CD14-positive monocyte (primary cell): ENCODE data around the gene GALNTL6. TPM values are rescaled to one million over a fixed set of nuclear protein-coding genes. Genes with fewer than 3 reads are reported as not detected.
A peak's percentile ranks its signal among the peaks of the same experiment; 100 is the strongest.

Experiments used
- DNase-seq, 3 donors: peaks; one replicate each; pipeline ENCODE4 v3.0.0-alpha.2; 2011 to 2022
- H2AFZ ChIP-seq: 2 replicates; pipeline ENCODE4 v1.6.0; 2012; ENCODE audit warnings: mild to moderate bottlenecking, low read depth, low read length, inconsistent platforms; ENCODE audit not compliant: insufficient read depth, poor library complexity, severe bottlenecking
- H3K27ac ChIP-seq, 2 donors: 1 replicate in 1 of 2; 2 replicates in 1 of 2; pipeline ENCODE4 v1.5.1; 2012 to 2013; ENCODE audit warnings: low read length in 2 of 2, control low read depth in 1 of 2, inconsistent platforms in 1 of 2, low read depth in 1 of 2, mild to moderate bottlenecking in 1 of 2
- H3K27me3 ChIP-seq, 2 donors: one replicate each; pipeline versions ENCODE4 v1.6.0 to v1.6.1; 2011 to 2013; ENCODE audit warnings: low read length in 2 of 2; ENCODE audit not compliant: control insufficient read depth in 2 of 2, insufficient read depth in 2 of 2
- H3K36me3 ChIP-seq, 2 donors: replicated peaks in 1 of 2; 1 replicate in 1 of 2; 2 replicates in 1 of 2; pipeline versions ENCODE4 v1.5.1 to v1.6.1; 2012 to 2013; ENCODE audit warnings: low read length in 2 of 2, control low read depth in 1 of 2, inconsistent platforms in 1 of 2, mild to moderate bottlenecking in 1 of 2; ENCODE audit not compliant: insufficient read depth in 2 of 2, control insufficient read depth in 1 of 2
- H3K4me1 ChIP-seq, 2 donors: 1 replicate in 1 of 2; 2 replicates in 1 of 2; pipeline versions ENCODE4 v1.5.1 to v1.6.1; 2012 to 2013; ENCODE audit warnings: low read length in 2 of 2, control low read depth in 1 of 2, inconsistent platforms in 1 of 2, mild to moderate bottlenecking in 1 of 2, moderate library complexity in 1 of 2; ENCODE audit not compliant: insufficient read depth in 2 of 2, control insufficient read depth in 1 of 2
- H3K4me2 ChIP-seq: replicated peaks from 2 replicates; pipeline ENCODE3; 2012; ENCODE audit warnings: low read length, moderate library complexity, mild to moderate bottlenecking; ENCODE audit not compliant: poor library complexity, severe bottlenecking; ENCODE audit errors: extremely low read depth
- H3K4me3 ChIP-seq, 3 experiments: fragments of 200-600 bp in 1 of 3; sonication (generic) in 1 of 3; replicated peaks in 1 of 3; 1 replicate in 2 of 3; 2 replicates in 1 of 3; pipeline ENCODE4 v1.5.1; 2011 to 2013; ENCODE audit warnings: low read length in 3 of 3, mild to moderate bottlenecking in 3 of 3, control low read depth in 2 of 3, low read depth in 2 of 3, inconsistent platforms in 1 of 3, moderate library complexity in 1 of 3
- H3K79me2 ChIP-seq: 2 replicates; pipeline ENCODE4 v1.6.0; 2012; ENCODE audit warnings: mild to moderate bottlenecking, control low read depth, inconsistent platforms, low read length, moderate library complexity; ENCODE audit not compliant: insufficient read depth
- H3K9ac ChIP-seq: 2 replicates; pipeline ENCODE4 v1.6.0; 2017; ENCODE audit warnings: low read length, mild to moderate bottlenecking; ENCODE audit not compliant: insufficient read depth, poor library complexity, severe bottlenecking
- H3K9me3 ChIP-seq, 2 donors: replicated peaks in 1 of 2; 1 replicate in 1 of 2; 2 replicates in 1 of 2; pipeline versions ENCODE4 v1.5.1 to v1.6.1; 2012 to 2013; ENCODE audit warnings: low read length in 2 of 2, control low read depth in 1 of 2; ENCODE audit not compliant: control insufficient read depth in 1 of 2, insufficient read depth in 1 of 2
- H4K20me1 ChIP-seq: 2 replicates; pipeline ENCODE4 v1.6.0; 2012; ENCODE audit warnings: mild to moderate bottlenecking, low read length, control low read depth, moderate library complexity; ENCODE audit not compliant: insufficient read depth
- H3K27ac Mint-ChIP-seq, 7 donors: one replicate each; pipeline ENCODE4 v1.8.0; 2020; ENCODE audit warnings: mild to moderate bottlenecking in 7 of 7, mixed read lengths in 7 of 7, moderate library complexity in 6 of 7, inconsistent platforms in 2 of 7
- H3K27me3 Mint-ChIP-seq, 3 donors: one replicate each; pipeline ENCODE4 v1.8.0; 2021 to 2022; ENCODE audit warnings: low read depth in 3 of 3, mild to moderate bottlenecking in 3 of 3, mixed read lengths in 3 of 3, moderate library complexity in 3 of 3, inconsistent platforms in 1 of 3
- H3K36me3 Mint-ChIP-seq, 2 donors: one replicate each; pipeline ENCODE4 v1.8.0; 2020; ENCODE audit warnings: mixed read lengths in 2 of 2, inconsistent platforms in 1 of 2, mild to moderate bottlenecking in 1 of 2
- H3K4me1 Mint-ChIP-seq: one replicate; pipeline ENCODE4 v1.8.0; 2020; ENCODE audit warnings: mild to moderate bottlenecking, mixed read lengths
- H3K4me3 Mint-ChIP-seq, 2 donors: one replicate each; pipeline ENCODE4 v1.8.0; 2020; ENCODE audit warnings: mild to moderate bottlenecking in 2 of 2, mixed read lengths in 2 of 2, moderate library complexity in 1 of 2
- H3K9me3 Mint-ChIP-seq, 7 donors: one replicate each; pipeline ENCODE4 v1.8.0; 2020 to 2022; ENCODE audit warnings: mixed read lengths in 7 of 7, mild to moderate bottlenecking in 6 of 7, moderate library complexity in 6 of 7, inconsistent platforms in 2 of 7
- CTCF ChIP-seq: fragments of 200-600 bp; IDR thresholded peaks from one replicate; pipeline ENCODE4 v1.8.0; 2022; ENCODE audit warnings: antibody characterized with exemption, mild to moderate bottlenecking
- WGBS: methylation state at CpG from one replicate; pipeline ENCODE4 v1.1.5; 2013; ENCODE audit warnings: missing lambda C conversion rate; ENCODE audit not compliant: insufficient coverage; 5-methylcytosine and 5-hydroxymethylcytosine counted together
- intact Hi-C, 2 donors: fragments of 100-400 bp; cut with micrococcal nuclease; formaldehyde crosslinking; loops; one replicate each; pipeline versions ENCODE4 v1.15.0 to v1.15.1; 2023
- polyA plus RNA-seq, 3 donors: library from polyadenylated mRNA; depleted of rRNA in 1 of 3; unstranded in 2 of 3; stranded (reverse) in 1 of 3; fragments of 300-500 nt in 2 of 3; fragments of >200 nt in 1 of 3; fragmentation: Illumina TruSeq in 2 of 3; gene quantifications; 1 replicate in 2 of 3; 2 replicates in 1 of 3; pipeline ENCODE4 v1.2.3, GENCODE V29; 2012 to 2021

GALNTL6 gene
- polyA plus RNA-seq, 3 donors, result 0.05 TPM; not detected in 2

DNA sequence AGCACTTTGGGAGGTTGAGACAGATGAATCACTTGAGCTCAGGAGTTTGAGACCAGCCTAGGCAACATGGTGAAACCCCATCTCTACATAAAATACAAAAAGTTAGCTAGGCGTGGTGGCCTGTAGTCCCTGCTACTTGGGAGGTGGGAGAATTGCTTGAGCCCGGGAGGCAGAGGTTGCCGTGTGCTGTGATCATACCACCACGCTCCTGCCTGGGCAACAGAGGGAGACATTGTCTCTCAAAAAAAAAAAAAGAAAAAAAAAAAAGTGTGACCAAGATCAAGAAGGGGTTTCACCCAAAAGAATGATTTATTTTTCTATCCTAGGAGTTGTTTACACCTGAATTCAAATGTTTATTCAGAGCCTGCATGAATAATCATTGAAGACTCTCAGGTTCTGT, 783.0 kb downstream of the GALNTL6 start:
- no peaks in the 10 kb centered on the region for H3K4me1 ChIP-seq
- no peak overlapping the region for H3K27ac ChIP-seq
- peaks cover 0 to 2% (median 0%) of the 10 kb centered on the region in 3 donors for H3K27me3 Mint-ChIP-seq
- H3K9me3 ChIP-seq, result no peaks in the 10 kb centered on the region
- intact Hi-C loops, result no loop called here
- no peak overlapping the region for H3K4me2 ChIP-seq
- no peak overlapping the region for H3K9ac ChIP-seq
- H2AFZ ChIP-seq, result no peak overlapping the region
- DNase-seq, result no peak
- H3K4me1 Mint-ChIP-seq, result no peaks in the 10 kb centered on the region
- no peak overlapping the region for H3K4me3 Mint-ChIP-seq
- H3K79me2 ChIP-seq, result no peaks in the 10 kb centered on the region
- WGBS, result 57% methylated on average over 3 of the region's 4 CpGs
- H3K36me3 ChIP-seq, result no peaks in the 10 kb centered on the region
- no peaks in the 10 kb centered on the region for H3K36me3 Mint-ChIP-seq
- H3K27me3 ChIP-seq, result no peaks in the 10 kb centered on the region
- no peak for TF ChIP-seq CTCF
- H3K27ac Mint-ChIP-seq, result peak overlapping the region in 1 of 7 donors; percentile 31
- no peaks in the 10 kb centered on the region for H4K20me1 ChIP-seq
- no peak overlapping the region for H3K4me3 ChIP-seq
- H3K9me3 Mint-ChIP-seq, result no peaks in the 10 kb centered on the region

- DNase-seq, result no peak
- no peak for TF ChIP-seq CTCF
- Histone ChIP-seq H3K9me3 (no peaks in the 10 kb centered on the region), H3K27ac (no peak overlapping the region), H3K79me2 (no peaks in the 10 kb centered on the region), H4K20me1 (no peaks in the 10 kb centered on the region), H3K4me3 (no peak overlapping the region), H3K9ac (no peak overlapping the region), H3K4me2 (no peak overlapping the region), H3K27me3 (no peaks in the 10 kb centered on the region), H3K36me3 (no peaks in the 10 kb centered on the region), H3K4me1 (no peaks in the 10 kb centered on the region), H2AFZ (no peak overlapping the region)
- Mint-ChIP-seq H3K36me3 (no peaks in the 10 kb centered on the region), H3K9me3 (no peaks in the 10 kb centered on the region), H3K4me3 (no peak overlapping the region), H3K27me3 (peaks cover 0 to 2% (median 0%) of the 10 kb centered on the region in 3 donors), H3K27ac (no peak overlapping the region), H3K4me1 (no peaks in the 10 kb centered on the region)
- intact Hi-C loops, result no loop called here
- no CpG with 5 or more reads among the region's 4 CpGs for WGBS
These were observed 786.4 kb downstream of the GALNTL6 start for GRCh38 chr4:172599554-172599953.
